IMR-90 (cell line): ENCODE results near the gene CYB5A. TPM values are rescaled to one million over a fixed set of nuclear protein-coding genes. Genes with fewer than 3 reads are reported as not detected.

Experiments
- ATAC-seq: fragments of 200-7000 bp; cut with Tn5 transposase; 2 replicates; pipeline ENCODE4 v1.9.1; 2020; ENCODE audit warnings: low read depth, mild to moderate bottlenecking, moderate library complexity
- BruUV-seq: library from RNA; stranded (reverse); fragments of 400-500 nt; replicated peaks from 2 replicates; lab custom pipeline; 2021; lab: Mats Ljungman, UMichigan
- CTCF ChIA-PET: fragments of 300-600 bp; formaldehyde crosslinking; extraction: SDS; loops from one replicate; lab custom pipeline; 2021; ENCODE audit warnings: antibody characterized with exemption; lab: Yijun Ruan, JAX
- POLR2A ChIA-PET: fragments of 300-600 bp; sonication (Branson Sonifier 250); formaldehyde crosslinking; loops from one replicate; lab custom pipeline; 2022; ENCODE audit warnings: antibody characterized with exemption; ENCODE audit not compliant: unreplicated experiment; lab: Charles Lee
- DNase-seq: peaks from one replicate; pipeline ENCODE4 v3.0.0; 2013
- H2AFZ ChIP-seq: replicated peaks from 2 replicates; pipeline ENCODE3; 2013; ENCODE audit warnings: low read length, mild to moderate bottlenecking; ENCODE audit not compliant: poor library complexity
- H2AK5ac ChIP-seq: 2 replicates; pipeline ENCODE4 v1.6.1; 2013; ENCODE audit warnings: low read depth, low read length, inconsistent platforms
- H2AK9ac ChIP-seq: replicated peaks from 2 replicates; pipeline ENCODE3; 2013; ENCODE audit warnings: mild to moderate bottlenecking, low read depth, low read length, moderate library complexity; ENCODE audit not compliant: poor library complexity
- H2BK120ac ChIP-seq: 2 replicates; pipeline ENCODE4 v1.6.1; 2013; ENCODE audit warnings: low read depth, low read length, inconsistent platforms
- H2BK15ac ChIP-seq: 3 replicates; pipeline ENCODE4 v1.6.1; 2013; ENCODE audit warnings: low read depth, low read length, inconsistent platforms
- H2BK20ac ChIP-seq: 2 replicates; pipeline ENCODE4 v1.6.1; 2013; ENCODE audit warnings: low read depth, mild to moderate bottlenecking, inconsistent platforms, low read length, moderate library complexity
- H2BK5ac ChIP-seq: 2 replicates; pipeline ENCODE4 v1.6.1; 2013; ENCODE audit warnings: mild to moderate bottlenecking, low read depth, low read length, inconsistent platforms; ENCODE audit not compliant: poor library complexity, severe bottlenecking
- H3K14ac ChIP-seq: replicated peaks from 2 replicates; pipeline ENCODE4 v1.6.1; 2013; ENCODE audit warnings: low read depth, low read length, inconsistent platforms
- H3K18ac ChIP-seq: 2 replicates; pipeline ENCODE4 v1.6.1; 2013; ENCODE audit warnings: low read depth, low read length, control low read depth
- H3K23ac ChIP-seq: 2 replicates; pipeline ENCODE4 v1.6.1; 2013; ENCODE audit warnings: low read depth, low read length, inconsistent platforms
- H3K27ac ChIP-seq: 2 replicates; pipeline ENCODE4 v1.5.1; 2013; ENCODE audit warnings: mild to moderate bottlenecking, control low read depth, low read length; ENCODE audit not compliant: insufficient read depth
- H3K27me3 ChIP-seq: 2 replicates; pipeline ENCODE4 v1.6.1; 2013; ENCODE audit warnings: low read length; ENCODE audit not compliant: control insufficient read depth, insufficient read depth
- H3K36me3 ChIP-seq: 2 replicates; pipeline ENCODE4 v1.6.1; 2013; ENCODE audit warnings: low read length, mixed read lengths; ENCODE audit not compliant: control insufficient read depth, insufficient read depth
- H3K4ac ChIP-seq: 2 replicates; pipeline ENCODE4 v1.6.1; 2013; ENCODE audit warnings: low read depth, low read length, inconsistent platforms
- H3K4me1 ChIP-seq: 2 replicates; pipeline ENCODE4 v1.6.1; 2013; ENCODE audit warnings: low read length, mixed read lengths; ENCODE audit not compliant: control insufficient read depth, insufficient read depth
- H3K4me2 ChIP-seq: 2 replicates; pipeline ENCODE4 v1.6.1; 2013; ENCODE audit warnings: low read depth, mild to moderate bottlenecking, control low read depth, low read length, moderate library complexity
- H3K4me3 ChIP-seq: 2 replicates; pipeline ENCODE4 v1.5.1; 2013; ENCODE audit warnings: low read depth, mild to moderate bottlenecking, control low read depth, low read length, moderate library complexity; ENCODE audit not compliant: insufficient read depth
- H3K56ac ChIP-seq: 2 replicates; pipeline ENCODE4 v1.6.1; 2013; ENCODE audit warnings: low read length, inconsistent platforms; ENCODE audit not compliant: insufficient read depth; ENCODE audit errors: extremely low read depth
- H3K79me1 ChIP-seq, 2 experiments: 2 replicates each; pipeline ENCODE4 v1.6.1; 2013; ENCODE audit warnings: low read length in 2 of 2, inconsistent platforms in 1 of 2, low read depth in 1 of 2
- H3K9ac ChIP-seq: 2 replicates; pipeline ENCODE4 v1.6.1; 2013; ENCODE audit warnings: low read depth, low read length, control low read depth
- H3K9me1 ChIP-seq: 2 replicates; pipeline ENCODE4 v1.6.1; 2013; ENCODE audit warnings: low read length, inconsistent platforms; ENCODE audit not compliant: insufficient read depth
- H3K9me3 ChIP-seq: 2 replicates; pipeline ENCODE4 v1.6.1; 2013; ENCODE audit warnings: low read length; ENCODE audit not compliant: control insufficient read depth, insufficient read depth
- H4K20me1 ChIP-seq: 2 replicates; pipeline ENCODE4 v1.6.1; 2013; ENCODE audit warnings: low read length, inconsistent platforms; ENCODE audit not compliant: insufficient read depth
- H4K5ac ChIP-seq: 2 replicates; pipeline ENCODE4 v1.6.1; 2013; ENCODE audit warnings: mild to moderate bottlenecking, low read depth, low read length, control low read depth
- H4K8ac ChIP-seq, 2 experiments: 2 replicates each; pipeline ENCODE4 v1.6.1; 2013; ENCODE audit warnings: low read depth in 2 of 2, low read length in 2 of 2, control low read depth in 1 of 2, inconsistent platforms in 1 of 2
- H4K91ac ChIP-seq: 2 replicates; pipeline ENCODE4 v1.6.1; 2013; ENCODE audit warnings: low read depth, low read length, inconsistent platforms; ENCODE audit not compliant: insufficient read depth
- CEBPB ChIP-seq: IDR thresholded peaks from 2 replicates; pipeline ENCODE4 v1.6.1; 2012; ENCODE audit warnings: low read depth, low read length, improper control_type of control experiment
- CTCF ChIP-seq: conservative IDR thresholded peaks from 2 replicates; pipeline ENCODE4 v1.5.1; 2012; ENCODE audit warnings: mild to moderate bottlenecking, low read depth, low read length, improper control_type of control experiment
- RAD21 ChIP-seq: IDR thresholded peaks from 2 replicates; pipeline ENCODE4 v1.6.1; 2012; ENCODE audit warnings: low read length, improper control_type of control experiment
- WGBS, 2 experiments: methylation state at CpG; one replicate each; pipeline versions ENCODE4 v1.1.5 to v1.1.7; 2013; ENCODE audit warnings: missing lambda C conversion rate in 2 of 2; ENCODE audit not compliant: insufficient read length in 1 of 2; ENCODE audit errors: extremely low coverage in 2 of 2; 5-methylcytosine and 5-hydroxymethylcytosine counted together
- dilution Hi-C: fragments of 300-500 bp; cut with HindIII; formaldehyde crosslinking; loops from one replicate; pipeline ENCODE4 v1.14.3; 2018; ENCODE audit warnings: low sequenced_read_pairs; ENCODE audit not compliant: unreplicated experiment
- in situ Hi-C: fragments of 300-500 bp; cut with MboI; formaldehyde crosslinking; loops from 3 replicates; pipeline ENCODE4 v1.14.3; 2019; ENCODE audit warnings: low sequenced_read_pairs, inconsistent platforms, mixed read lengths
- intact Hi-C: fragments of 100-400 bp; cut with micrococcal nuclease; formaldehyde crosslinking; loops from 2 replicates; pipeline ENCODE4 v1.10.0; 2022
- polyA plus RNA-seq, 3 experiments: library from polyadenylated mRNA; depleted of rRNA; stranded (reverse); fragments of >200 nt; gene quantifications; 2 replicates each; pipeline ENCODE4 v1.2.3, GENCODE V29; 2012; ENCODE audit warnings: low replicate concordance in 1 of 3
- total RNA-seq: library from RNA; depleted of rRNA; stranded (reverse); fragments of >200 nt; gene quantifications from 2 replicates; pipeline ENCODE4 v1.2.3, GENCODE V29; 2012

The CYB5A gene
- total and polyA plus RNA-seq, 2 of the 4 experiments (the other 2 are of a cell fraction) = 13.4 to 47.9 TPM

DNA sequence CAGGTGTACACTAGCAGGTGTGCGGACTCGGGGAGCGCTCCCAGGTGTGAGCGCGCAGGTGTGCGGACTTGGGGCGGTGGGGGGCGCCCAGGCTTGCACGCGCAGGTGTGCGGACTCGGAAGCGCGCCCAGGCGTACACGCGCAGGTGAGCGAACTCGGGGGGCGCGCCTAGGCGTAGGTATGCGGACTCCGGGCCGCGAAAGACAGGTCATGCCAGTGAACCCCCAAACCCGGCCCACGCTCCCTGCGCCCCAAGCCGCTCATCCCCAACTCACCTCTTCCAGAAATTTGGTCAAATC, 342 bp downstream of the CYB5A start:
- Histone ChIP-seq H4K8ac (peak overlapping the region; percentile 91 to 99), H2AFZ (peak overlapping the region; percentile 98), H4K20me1 (no peaks in the 10 kb centered on the region), H2BK120ac (peak overlapping the region; percentile 57; the same call in 1 of the 2 replicates), H3K23ac (peak overlapping the region; percentile 89), H3K36me3 (no peaks in the 10 kb centered on the region), H4K91ac (peak overlapping the region; percentile 88), H3K9me1 (peaks cover 11% of the 10 kb centered on the region), H3K4ac (peak overlapping the region; percentile 92), H2AK5ac (peak overlapping the region; percentile 70), H3K9me3 (no peaks in the 10 kb centered on the region), H3K4me2 (peak overlapping the region; percentile 80), H2AK9ac (peak overlapping the region; percentile 97), H3K56ac (peak overlapping the region; percentile 51; the same call in 1 of the 2 replicates), H3K4me1 (peaks cover 11% of the 10 kb centered on the region), H3K9ac (peak overlapping the region; percentile 87), H3K79me1 (peaks cover 12 to 26% of the 10 kb centered on the region in 2 experiments; a peak in 3 of 4 replicates), H2BK20ac (no peak overlapping the region), H2BK5ac (peak overlapping the region; percentile 52), H3K27me3 (no peaks in the 10 kb centered on the region), H2BK15ac (peak overlapping the region; percentile 76; the same call in 1 of the 3 replicates), H3K18ac (peak overlapping the region; percentile 38), H3K27ac (peak overlapping the region; percentile 66), H3K14ac (peak overlapping the region; percentile 93), H3K4me3 (peak overlapping the region; percentile 79), H4K5ac (peak overlapping the region; percentile 50; the same call in 1 of the 2 replicates)
- dilution Hi-C loops (no loop called here), intact Hi-C loops (no loop called here), in situ Hi-C loops (no loop called here)
- no TSS peak for BruUV-seq
- TF ChIP-seq RAD21 (no peak), CEBPB (no peak), CTCF (no peak)
- ATAC-seq = no peak
- no peak for DNase-seq
- ChIA-PET CTCF (no interaction called here), POLR2A (no interaction called here)
- 0% methylated on average over 11 of the region's 30 CpGs; no CpG with 5 or more reads in 1 of the 2 experiments for WGBS, 2 experiments
